Measurements from ENCODE around the gene GRIK4. TPM values are rescaled to one million over a fixed set of nuclear protein-coding genes. Genes with fewer than 3 reads are reported as not detected.

GRIK4 gene
- total and polyA plus RNA-seq, 2 experiments from 2014 or later: not detected

DNA sequence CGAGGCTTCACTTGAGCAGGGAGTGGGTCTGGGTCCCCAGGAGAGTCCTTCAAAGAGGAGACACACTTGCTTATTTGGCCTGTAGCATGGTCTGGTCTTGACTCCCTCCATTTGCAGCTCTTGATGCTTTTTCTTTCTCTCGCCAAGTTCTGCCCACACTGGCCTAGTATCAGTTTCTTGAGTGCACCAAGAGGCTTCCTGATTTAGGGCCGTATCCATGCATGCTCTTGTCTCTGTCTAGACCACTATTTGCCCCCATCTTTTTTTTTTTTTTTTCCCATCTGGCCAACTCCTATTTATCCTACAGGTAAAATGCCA lies 170.7 kb downstream of the GRIK4 start:
- Histone ChIP-seq H3K4me3 (no peak overlapping the region), H3K9ac (no peak overlapping the region), H3K27ac (no peak overlapping the region), H3K4me2 (ENCODE audit: unreplicated experiment) (no peak overlapping the region), H3K27me3 (replicated peaks; ENCODE audit: insufficient read depth) (peaks cover 3% of the 10 kb centered on the region; the same call in 1 of the 2 replicates), H3K4me1 (ENCODE audit: insufficient read depth) (peaks cover 4% of the 10 kb centered on the region; the same call in 1 of the 2 replicates), H4K20me1 (ENCODE audit: insufficient read depth) (no peaks in the 10 kb centered on the region), H3K36me3 (ENCODE audit: low read depth) (no peaks in the 10 kb centered on the region), H3K79me2 (ENCODE audit: insufficient read depth) (no peaks in the 10 kb centered on the region), H3F3A (ENCODE audit: insufficient read depth) (peaks cover 8% of the 10 kb centered on the region; the same call in 1 of the 2 replicates), H3K9me2 (ENCODE audit: insufficient read depth) (no peaks in the 10 kb centered on the region), H3K9me3 (ENCODE audit: low read depth) (no peaks in the 10 kb centered on the region), H2AFZ (no peak overlapping the region)
- DNase-seq: no peak
- TF ChIP-seq EZH2 (IDR thresholded peaks at IDR 0.05; ENCODE audit: insufficient read depth, poor library complexity, severe bottlenecking) (no peak), EZH2phosphoT487 (IDR thresholded peaks at IDR 0.05; ENCODE audit: insufficient read depth, low read depth) (no peak)
- WGBS, 2 experiments (ENCODE audit: low coverage in 1 of 2, low lambda C conversion rate in 2 of 2, missing lambda C conversion rate in 2 of 2): 35 to 48% methylated on average over 3 of the region's 3 CpGs
- in situ Hi-C loops (cut with MboI): loop anchor here (10.0 kb wide), 1 partner anchor 177 kb away; no protein-coding TSS in a partner anchor

DNA sequence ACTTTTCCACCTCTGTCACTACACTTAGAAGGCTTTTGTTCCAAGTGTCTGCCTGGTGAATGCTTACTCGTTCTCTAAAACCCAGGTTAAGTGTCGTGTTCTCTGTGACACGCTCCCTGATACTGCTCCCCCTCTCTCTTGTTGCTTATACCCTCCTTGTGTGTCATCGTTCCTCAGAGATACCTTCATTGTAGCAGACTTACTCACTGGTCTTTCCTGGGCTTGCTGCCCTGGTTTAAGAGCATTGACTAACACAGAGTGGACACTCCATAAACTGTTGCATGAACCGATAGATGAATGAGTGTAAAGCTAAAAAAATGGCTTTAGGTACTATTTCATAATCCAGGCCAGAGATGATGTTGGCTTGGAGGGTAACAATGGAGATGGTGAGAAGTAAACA lies 171.3 kb downstream of the GRIK4 start:
- peaks cover 8% of the 10 kb centered on the region; the same call in 1 of the 2 replicates for H3K27me3 ChIP-seq (replicated peaks; ENCODE audit: insufficient read depth)
- DNase-seq: peak; percentile 92
- WGBS, 2 experiments (ENCODE audit: low coverage in 1 of 2, low lambda C conversion rate in 2 of 2, missing lambda C conversion rate in 2 of 2): 17 to 19% methylated on average over 5 of the region's 5 CpGs
- peaks cover 4% of the 10 kb centered on the region; the same call in 1 of the 2 replicates for H3K4me1 ChIP-seq (ENCODE audit: insufficient read depth)
- no peak overlapping the region for H3K4me3 ChIP-seq
- H3K4me2 ChIP-seq (ENCODE audit: unreplicated experiment): no peak overlapping the region
- TF ChIP-seq EZH2 (IDR thresholded peaks at IDR 0.05; ENCODE audit: insufficient read depth, poor library complexity, severe bottlenecking) (no peak), EZH2phosphoT487 (IDR thresholded peaks at IDR 0.05; ENCODE audit: insufficient read depth, low read depth) (no peak)
- peaks cover 8% of the 10 kb centered on the region; the same call in 1 of the 2 replicates for H3F3A ChIP-seq (ENCODE audit: insufficient read depth)
- H2AFZ ChIP-seq: no peak overlapping the region
- no peak overlapping the region for H3K9ac ChIP-seq
- H3K79me2 ChIP-seq (ENCODE audit: insufficient read depth): no peaks in the 10 kb centered on the region
- H3K27ac ChIP-seq: no peak overlapping the region
- in situ Hi-C loops (cut with MboI): loop anchor here (10.0 kb wide), 1 partner anchor 178 kb away; no protein-coding TSS in a partner anchor
- H4K20me1 ChIP-seq (ENCODE audit: insufficient read depth): no peaks in the 10 kb centered on the region
- H3K9me3 ChIP-seq (ENCODE audit: low read depth): no peaks in the 10 kb centered on the region
- no peaks in the 10 kb centered on the region for H3K36me3 ChIP-seq (ENCODE audit: low read depth)
- H3K9me2 ChIP-seq (ENCODE audit: insufficient read depth): no peaks in the 10 kb centered on the region

DNA sequence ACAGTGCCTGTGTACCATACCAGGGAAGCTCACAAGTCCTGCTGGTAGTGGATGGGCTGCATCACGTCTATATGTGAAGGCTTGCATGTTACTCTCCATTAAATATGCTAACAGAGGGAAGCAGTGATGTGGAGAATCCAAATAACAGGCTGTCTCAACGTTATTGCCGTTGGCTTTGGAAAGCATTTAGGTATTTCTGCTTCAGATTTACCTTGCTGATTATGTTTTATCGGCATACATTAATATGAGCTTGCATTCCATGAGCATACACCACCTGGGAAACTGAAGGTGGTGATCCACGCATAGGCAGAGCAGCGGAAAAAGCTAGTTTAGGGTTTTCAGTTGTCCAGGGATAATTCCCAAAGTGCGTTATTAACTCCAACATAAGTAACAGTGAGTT lies 175.0 kb downstream of the GRIK4 start:
- Histone ChIP-seq H3K4me1 (ENCODE audit: insufficient read depth) (peaks cover 4% of the 10 kb centered on the region; the same call in 1 of the 2 replicates), H4K20me1 (ENCODE audit: insufficient read depth) (no peaks in the 10 kb centered on the region), H3K27me3 (replicated peaks; ENCODE audit: insufficient read depth) (peaks cover 30% of the 10 kb centered on the region), H3K9me2 (ENCODE audit: insufficient read depth) (no peaks in the 10 kb centered on the region), H3K36me3 (ENCODE audit: low read depth) (no peaks in the 10 kb centered on the region), H2AFZ (no peak overlapping the region), H3K4me2 (ENCODE audit: unreplicated experiment) (no peak overlapping the region), H3F3A (ENCODE audit: insufficient read depth) (peaks cover 8% of the 10 kb centered on the region; the same call in 1 of the 2 replicates), H3K9me3 (ENCODE audit: low read depth) (no peaks in the 10 kb centered on the region), H3K9ac (no peak overlapping the region), H3K79me2 (ENCODE audit: insufficient read depth) (no peaks in the 10 kb centered on the region), H3K4me3 (no peak overlapping the region), H3K27ac (no peak overlapping the region)
- 56 to 69% methylated on average over 7 of the region's 7 CpGs for WGBS, 2 experiments (ENCODE audit: low coverage in 1 of 2, low lambda C conversion rate in 2 of 2, missing lambda C conversion rate in 2 of 2)
- no peak for DNase-seq
- TF ChIP-seq EZH2phosphoT487 (IDR thresholded peaks at IDR 0.05; ENCODE audit: insufficient read depth, low read depth): no peak
- TF ChIP-seq EZH2 (IDR thresholded peaks at IDR 0.05; ENCODE audit: insufficient read depth, poor library complexity, severe bottlenecking): no peak
- in situ Hi-C loops (cut with MboI): loop anchor here (10.0 kb wide), 1 partner anchor 182 kb away; no protein-coding TSS in a partner anchor

DNA sequence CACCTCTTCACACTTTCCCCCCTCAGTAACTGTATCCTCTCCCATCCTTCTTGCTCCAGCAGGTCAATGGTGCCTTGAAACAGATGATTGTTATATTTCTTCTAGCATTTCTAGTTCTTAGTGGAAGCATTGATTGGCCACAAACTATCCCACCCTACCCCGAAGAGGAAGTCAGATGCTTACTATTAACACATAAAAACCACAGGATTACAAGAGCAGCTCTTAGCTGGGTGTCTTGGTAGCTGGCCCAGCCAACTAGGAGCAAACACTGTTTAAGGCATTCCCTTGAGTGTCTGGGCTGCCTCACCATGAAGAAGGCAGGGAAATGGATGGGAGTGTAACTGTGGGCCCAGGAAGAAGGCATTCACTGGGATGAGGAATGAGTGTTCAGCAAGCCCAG lies 176.6 kb downstream of the GRIK4 start:
- Histone ChIP-seq H4K20me1 (ENCODE audit: insufficient read depth) (no peaks in the 10 kb centered on the region), H3K9me2 (ENCODE audit: insufficient read depth) (no peaks in the 10 kb centered on the region), H3K9me3 (ENCODE audit: low read depth) (no peaks in the 10 kb centered on the region), H3K4me1 (ENCODE audit: insufficient read depth) (no peaks in the 10 kb centered on the region; the same call in 1 of the 2 replicates), H3K79me2 (ENCODE audit: insufficient read depth) (no peaks in the 10 kb centered on the region), H3K4me3 (no peak overlapping the region), H3K27me3 (replicated peaks; ENCODE audit: insufficient read depth) (peaks cover 30% of the 10 kb centered on the region), H3K27ac (no peak overlapping the region), H3K36me3 (ENCODE audit: low read depth) (no peaks in the 10 kb centered on the region), H3F3A (ENCODE audit: insufficient read depth) (peaks cover 7% of the 10 kb centered on the region; the same call in 1 of the 2 replicates), H3K4me2 (ENCODE audit: unreplicated experiment) (no peak overlapping the region), H2AFZ (no peak overlapping the region), H3K9ac (no peak overlapping the region)
- in situ Hi-C loops (cut with MboI): loop anchor here (10.0 kb wide), 1 partner anchor 183 kb away; no protein-coding TSS in a partner anchor
- 63 to 67% methylated on average over 1 of the region's 1 CpG for WGBS, 2 experiments (ENCODE audit: low coverage in 1 of 2, low lambda C conversion rate in 2 of 2, missing lambda C conversion rate in 2 of 2)
- no peak for DNase-seq
- TF ChIP-seq EZH2 (IDR thresholded peaks at IDR 0.05; ENCODE audit: insufficient read depth, poor library complexity, severe bottlenecking) (no peak), EZH2phosphoT487 (IDR thresholded peaks at IDR 0.05; ENCODE audit: insufficient read depth, low read depth) (no peak)
